GM23338 (cell line): ENCODE measurements around the gene FBXO11. TPM values are rescaled to one million over a fixed set of nuclear protein-coding genes. Genes with fewer than 3 reads are reported as not detected.

ENCODE experiments used
- ATAC-seq: fragments of 200-7000 bp; cut with Tn5 transposase; 3 replicates; pipeline ENCODE4 v1.9.1; 2020
- DNase-seq: peaks from one replicate; pipeline ENCODE4 v3.0.0-alpha.2; 2015; ENCODE audit warnings: low spot score
- H2AFZ ChIP-seq: fragments of 200-600 bp; sonication (generic); 2 replicates; pipeline ENCODE4 v1.8.0; 2016; ENCODE audit warnings: antibody characterized with exemption, mild to moderate bottlenecking, moderate library complexity
- H3F3A ChIP-seq: fragments of 200-600 bp; sonication (generic); replicated peaks from 2 replicates; pipeline ENCODE4 v1.8.0; 2017; ENCODE audit warnings: antibody characterized with exemption, mixed run types, low read depth
- H3K27ac ChIP-seq: fragments of 200-600 bp; sonication (generic); 2 replicates; pipeline ENCODE4 v1.6.1; 2016; ENCODE audit warnings: low read depth
- H3K27me3 ChIP-seq: fragments of 200-600 bp; sonication (generic); 2 replicates; pipeline ENCODE4 v1.8.0; 2016; ENCODE audit warnings: mild to moderate bottlenecking, mixed run types, moderate library complexity; ENCODE audit not compliant: insufficient read depth
- H3K36me3 ChIP-seq: fragments of 200-600 bp; sonication (generic); 2 replicates; pipeline ENCODE4 v1.8.0; 2016; ENCODE audit warnings: mild to moderate bottlenecking; ENCODE audit not compliant: insufficient read depth
- H3K4me1 ChIP-seq: fragments of 200-600 bp; sonication (generic); 2 replicates; pipeline ENCODE4 v1.8.0; 2016; ENCODE audit warnings: mild to moderate bottlenecking, moderate library complexity; ENCODE audit not compliant: insufficient read depth
- H3K4me2 ChIP-seq: fragments of 200-600 bp; sonication (generic); 2 replicates; pipeline ENCODE4 v1.7.1; 2017; ENCODE audit warnings: mixed run types
- H3K4me3 ChIP-seq: fragments of 200-600 bp; sonication (generic); 2 replicates; pipeline ENCODE4 v1.6.1; 2016; ENCODE audit warnings: mixed run types
- H3K79me2 ChIP-seq: fragments of 200-600 bp; sonication (generic); replicated peaks from 2 replicates; pipeline ENCODE4 v1.8.0; 2017; ENCODE audit warnings: mild to moderate bottlenecking; ENCODE audit not compliant: insufficient read depth
- H3K9me2 ChIP-seq: fragments of 200-600 bp; sonication (generic); 2 replicates; pipeline ENCODE4 v1.8.0; 2017; ENCODE audit not compliant: insufficient read depth
- H4K20me1 ChIP-seq: fragments of 200-600 bp; sonication (generic); replicated peaks from 2 replicates; pipeline ENCODE4 v1.8.0; 2017; ENCODE audit warnings: mild to moderate bottlenecking; ENCODE audit not compliant: insufficient read depth
- H3K27ac Mint-ChIP-seq: 2 replicates; pipeline ENCODE4 v1.8.0; 2020; ENCODE audit warnings: inconsistent platforms, mild to moderate bottlenecking, moderate library complexity, mixed read lengths
- H3K27me3 Mint-ChIP-seq: 3 replicates; pipeline ENCODE4 v1.8.0; 2022; ENCODE audit warnings: low read depth, mild to moderate bottlenecking, moderate library complexity, mixed read lengths, inconsistent platforms; ENCODE audit not compliant: insufficient read depth, poor library complexity
- H3K36me3 Mint-ChIP-seq: 3 replicates; pipeline ENCODE4 v1.8.0; 2021; ENCODE audit warnings: low read depth, mild to moderate bottlenecking, inconsistent platforms, moderate library complexity, mixed read lengths
- H3K4me1 Mint-ChIP-seq: 3 replicates; pipeline ENCODE4 v1.8.0; 2020; ENCODE audit warnings: mild to moderate bottlenecking, inconsistent platforms, mixed read lengths
- H3K4me3 Mint-ChIP-seq: 3 replicates; pipeline ENCODE4 v1.8.0; 2021; ENCODE audit warnings: moderate library complexity, mild to moderate bottlenecking, inconsistent platforms, mixed read lengths
- H3K9me3 Mint-ChIP-seq: 3 replicates; pipeline ENCODE4 v1.8.0; 2020; ENCODE audit warnings: moderate library complexity, mild to moderate bottlenecking, inconsistent platforms, mixed read lengths
- CTCF ChIP-seq, 2 experiments: fragments of 200-600 bp in 1 of 2; sonication (generic) in 1 of 2; conservative IDR thresholded peaks; 2 replicates each; pipeline versions ENCODE4 v1.5.1 to v1.6.1; 2016 to 2017; ENCODE audit warnings: antibody characterized with exemption in 2 of 2, low read depth in 2 of 2, mild to moderate bottlenecking in 2 of 2, moderate library complexity in 1 of 2
- EZH2 ChIP-seq: fragments of 200-600 bp; sonication (generic); IDR thresholded peaks from one replicate; pipeline ENCODE4 v1.8.0; 2017; ENCODE audit warnings: antibody characterized with exemption, mild to moderate bottlenecking, low read depth; ENCODE audit not compliant: unreplicated experiment
- REST ChIP-seq: IDR thresholded peaks from one replicate; pipeline ENCODE4 v1.6.1; 2018; ENCODE audit warnings: antibody characterized with exemption; ENCODE audit not compliant: unreplicated experiment
- ZNF114 ChIP-seq: fragments of 250-450 bp; sonication (Bioruptor Pico); IDR thresholded peaks from 2 replicates; pipeline ENCODE4 v1.5.0; 2020; ENCODE audit warnings: mild to moderate bottlenecking, moderate library complexity
- ZNF462 ChIP-seq: fragments of 250-450 bp; sonication (Bioruptor Pico); IDR thresholded peaks from 2 replicates; pipeline ENCODE4 v1.5.0; 2020; ENCODE audit warnings: mild to moderate bottlenecking, moderate library complexity
- polyA plus RNA-seq: library from polyadenylated mRNA; unstranded; fragments of >200 nt; fragmentation: Nextera tagmentation; extraction: Ambion mirVana; gene quantifications from 2 replicates; pipeline ENCODE4 v1.2.1, GENCODE V29; 2016
- total RNA-seq: library from RNA; depleted of rRNA; stranded (reverse); fragments of >200 nt; shearing (Covaris generic); gene quantifications from 2 replicates; pipeline ENCODE4 v1.2.3, GENCODE V29; 2014

Gene FBXO11
- total and polyA plus RNA-seq, 2 experiments from 2014 or later: 21.5 to 52.7 TPM

- TF ChIP-seq ZNF462 (no peak), REST (no peak), EZH2 (no peak), ZNF114 (CRISPR knock-in tag) (no peak)
Observed at GRCh38 chr2:47799031-47799609, 107.2 kb downstream of the FBXO11 start (continued).

- H3K4me3 Mint-ChIP-seq: no peak overlapping the region
- Histone ChIP-seq H2AFZ (no peak overlapping the region), H4K20me1 (peaks cover 79% of the 10 kb centered on the region), H3K4me2 (no peak overlapping the region), H3F3A (peaks cover 34% of the 10 kb centered on the region), H3K9me2 (no peaks in the 10 kb centered on the region), H3K79me2 (peaks cover 94% of the 10 kb centered on the region), H3K4me3 (no peak overlapping the region), H3K36me3 (peaks cover 92% of the 10 kb centered on the region), H3K4me1 (no peaks in the 10 kb centered on the region), H3K27ac (no peak overlapping the region), H3K27me3 (no peaks in the 10 kb centered on the region)
- no peak for DNase-seq
- ATAC-seq: no peak
- no peak overlapping the region for H3K27ac Mint-ChIP-seq
- H3K27me3 Mint-ChIP-seq: peaks cover 9% of the 10 kb centered on the region
- no peaks in the 10 kb centered on the region for H3K4me1 Mint-ChIP-seq
- H3K9me3 Mint-ChIP-seq: 0 out of 3 replicates have a peak, but pooled peaks cover 2% of the 10 kb centered on the region
- peaks cover 98% of the 10 kb centered on the region for H3K36me3 Mint-ChIP-seq
- TF ChIP-seq CTCF (conservative IDR thresholded peaks at IDR 0.05; ENCODE audit: low read depth in 2 of 2): no peak
- no peak for TF ChIP-seq EZH2
Observed at GRCh38 chr2:47798631-47799030, 107.7 kb downstream of the FBXO11 start.
